ENCODE results near the gene JCAD.

Gene JCAD

GRCh38 chr10:30047924-30048531 is 11.4 kb downstream of the JCAD start:
- DNase-seq (ENCODE audit: low read depth in 3 of 3), result no peak

DNA sequence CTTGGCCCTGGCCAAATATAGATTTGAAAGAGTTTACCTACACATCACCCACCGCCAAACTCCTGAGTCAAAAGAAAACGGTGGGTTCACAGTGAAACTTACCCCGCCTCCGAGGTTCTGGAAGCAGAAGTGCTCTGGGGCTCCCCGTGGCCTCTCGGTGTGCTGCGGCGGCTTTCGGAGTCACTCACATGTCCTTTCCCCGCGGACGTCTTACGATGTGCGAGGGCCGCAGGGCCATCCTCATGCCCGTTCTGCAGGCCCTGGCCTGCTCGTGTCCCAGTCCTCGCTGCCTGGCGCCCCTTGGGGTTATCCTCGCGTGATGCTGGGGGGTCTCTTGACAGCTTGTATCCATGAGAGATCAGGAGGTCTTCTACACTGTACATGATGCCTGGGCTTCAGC is 12.0 kb downstream of the JCAD start:
- DNase-seq (ENCODE audit: low read depth in 3 of 3), result no peak

DNA sequence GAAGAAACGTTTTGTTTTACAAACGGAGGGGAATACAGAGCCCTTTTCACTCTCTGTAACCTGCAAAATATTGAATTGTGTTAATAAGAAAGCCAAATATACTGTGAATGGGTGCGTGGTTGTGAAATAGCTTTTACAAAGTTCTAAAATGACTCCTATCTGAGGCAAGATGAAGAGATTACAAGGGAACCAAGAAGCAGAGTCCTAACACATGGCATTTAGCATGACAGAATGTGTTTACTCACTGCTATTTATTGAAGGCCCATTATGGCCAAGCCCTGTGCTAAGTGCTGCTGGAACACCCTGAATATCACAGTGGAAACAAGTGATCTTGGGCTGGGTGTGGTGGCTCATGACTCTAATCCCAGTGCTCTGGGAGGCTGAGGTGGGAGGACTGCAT is 12.9 kb downstream of the JCAD start:
- DNase-seq (ENCODE audit: low read depth in 3 of 3), result no peak

DNA sequence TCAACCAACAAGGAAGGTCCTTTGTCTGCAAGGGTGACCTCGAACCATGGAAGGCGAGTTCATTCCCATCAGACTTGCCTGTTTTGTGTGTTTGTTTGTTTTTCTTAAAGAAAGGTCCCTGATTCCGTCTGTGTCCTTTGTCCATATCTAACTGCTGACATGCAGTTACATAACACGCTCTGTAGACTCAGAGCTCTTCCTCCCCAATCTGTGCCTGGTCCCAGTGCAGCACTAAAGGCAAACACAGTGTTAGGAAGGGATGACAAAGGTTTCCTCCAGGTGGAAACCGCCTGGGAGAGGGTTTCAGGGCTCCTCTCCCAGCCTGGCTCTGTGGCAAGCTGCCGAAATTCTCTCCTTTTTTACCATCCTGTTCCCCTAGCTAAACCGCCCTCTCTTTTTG is 13.4 kb downstream of the JCAD start:
- no peak for DNase-seq (ENCODE audit: low read depth in 3 of 3)

- no peak for DNase-seq (ENCODE audit: low read depth in 3 of 3)
Measured at GRCh38 chr10:30043476-30044270, 15.7 kb downstream of the JCAD start.

GRCh38 chr10:30042820-30043219 is 16.6 kb downstream of the JCAD start:
- no peak for DNase-seq (ENCODE audit: low read depth in 3 of 3)

- no peak for DNase-seq (ENCODE audit: low read depth in 3 of 3)
Measured at GRCh38 chr10:30041196-30042105, 17.9 kb downstream of the JCAD start.

DNA sequence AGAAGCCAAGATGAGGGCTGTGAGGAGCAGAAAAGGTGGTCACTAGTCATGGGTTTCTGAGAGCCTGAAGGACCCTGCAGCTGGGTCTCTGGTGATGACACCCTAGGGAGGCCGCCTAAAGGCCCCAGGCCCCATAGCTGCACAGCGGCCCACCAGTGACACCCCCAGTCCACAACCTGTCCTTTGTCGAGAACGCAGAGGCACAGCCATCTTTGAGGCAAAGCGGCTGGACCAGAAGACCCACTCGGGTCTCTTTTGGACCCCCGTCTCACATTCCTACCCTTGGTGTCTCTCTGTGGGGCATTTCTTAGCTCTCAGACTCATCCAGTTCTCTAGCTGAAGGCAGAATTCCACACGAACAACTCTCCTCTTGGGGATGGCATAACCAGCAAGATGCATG is 18.8 kb downstream of the JCAD start:
- no peak for DNase-seq (ENCODE audit: low read depth in 3 of 3)

DNA sequence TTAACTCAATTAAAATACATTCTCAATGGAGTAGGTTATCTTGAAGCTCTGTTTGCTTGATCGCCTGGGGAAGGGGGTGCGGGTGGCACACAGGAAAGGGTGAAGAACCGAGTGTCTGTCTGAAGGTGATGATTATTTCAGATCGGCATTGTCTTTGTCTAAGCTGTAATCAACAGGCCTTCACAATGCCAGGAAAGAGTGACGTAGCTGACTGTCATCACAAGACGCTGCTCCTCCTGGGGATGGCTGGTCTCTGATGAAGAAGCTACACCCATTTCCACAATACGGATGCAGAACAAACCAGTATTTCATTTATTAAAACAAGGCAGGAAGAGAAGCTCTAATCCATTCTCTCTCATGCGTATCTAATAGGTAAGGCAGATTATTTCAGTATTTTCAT is 19.4 kb downstream of the JCAD start:
- no peak for DNase-seq (ENCODE audit: low read depth in 3 of 3)

- no peak for DNase-seq (ENCODE audit: low read depth in 3 of 3)
Measured at GRCh38 chr10:30039567-30039966, 19.8 kb downstream of the JCAD start.

DNA sequence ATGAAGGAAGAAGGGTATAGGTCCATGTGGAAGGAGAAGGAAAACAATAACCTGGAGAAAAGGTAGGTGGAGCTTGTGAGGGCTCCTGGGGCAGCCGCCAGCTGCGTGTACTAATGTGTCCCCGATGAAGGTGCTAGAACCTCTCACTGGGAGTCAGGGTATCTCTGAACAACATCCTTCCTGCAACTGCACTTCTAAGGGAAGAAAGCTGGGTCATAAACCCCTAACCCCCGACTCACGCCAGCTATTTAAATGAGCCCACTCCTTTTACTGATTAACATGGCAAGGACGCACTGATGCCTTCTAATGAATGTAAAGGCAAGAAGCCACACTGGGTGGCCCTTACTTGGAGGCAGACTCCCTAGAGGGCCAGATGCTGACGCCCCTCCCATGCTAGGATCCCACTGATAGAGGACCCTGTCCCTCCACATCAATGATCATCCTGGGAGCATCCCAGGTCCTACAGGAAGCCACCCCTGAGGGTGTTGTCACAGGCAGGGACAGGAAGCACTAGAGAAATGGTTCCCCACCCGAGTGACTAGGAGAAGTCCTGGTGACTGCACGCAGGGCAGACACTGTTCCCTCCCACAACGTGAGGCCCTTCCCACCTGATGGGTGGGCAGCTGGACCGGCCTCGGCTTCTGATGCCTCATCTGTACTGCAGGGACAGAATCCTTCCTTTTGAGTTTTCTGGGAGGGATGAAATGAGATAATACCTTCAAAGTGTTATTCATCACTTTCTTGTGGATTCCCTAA is 20.4 kb downstream of the JCAD start:
- no peak for DNase-seq (ENCODE audit: low read depth in 3 of 3)

GRCh38 chr10:30037620-30038336 is 21.6 kb downstream of the JCAD start:
- DNase-seq (ENCODE audit: low read depth in 3 of 3), result no peak

DNA sequence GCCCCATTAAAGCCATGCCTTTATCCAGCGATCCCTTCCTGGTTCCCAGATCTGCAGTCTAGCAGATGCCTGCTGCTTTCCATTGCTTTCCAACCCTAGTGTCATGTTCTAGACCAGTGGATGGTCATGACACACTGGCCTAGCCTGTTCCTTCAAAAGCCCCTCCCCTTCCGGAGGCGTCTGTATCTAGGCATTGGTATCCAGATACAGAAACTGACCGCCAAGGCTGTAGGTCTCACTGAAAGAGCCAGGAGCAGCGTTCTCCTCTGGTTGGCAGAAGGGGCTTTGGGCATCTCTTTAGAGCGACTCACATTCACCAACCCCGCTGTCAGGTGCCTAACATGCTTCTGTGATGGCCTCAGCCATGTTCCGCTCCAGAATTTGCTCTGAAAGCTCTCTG is 22.6 kb downstream of the JCAD start:
- DNase-seq (ENCODE audit: low read depth in 3 of 3), result no peak

DNA sequence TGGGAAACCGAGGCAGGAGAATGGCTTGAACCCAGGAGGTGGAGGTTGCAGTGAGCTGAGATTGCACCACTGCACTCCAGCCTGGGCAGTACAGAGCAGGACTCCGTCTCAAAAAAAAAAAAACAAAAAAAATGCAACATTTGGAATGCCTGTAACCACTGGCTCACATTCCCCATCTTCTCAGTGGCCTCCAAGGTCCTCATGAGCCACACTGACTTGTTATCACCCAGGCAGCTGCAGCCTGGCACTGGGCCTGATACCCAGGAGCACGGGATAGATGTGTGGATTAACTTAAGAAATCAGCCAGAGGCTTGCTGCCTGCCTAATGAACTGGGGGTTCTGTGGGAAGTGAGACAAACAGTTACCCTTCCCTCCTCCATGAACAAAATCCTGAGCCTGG is 23.0 kb downstream of the JCAD start:
- no peak for DNase-seq (ENCODE audit: low read depth in 3 of 3)

- DNase-seq (ENCODE audit: low read depth in 3 of 3), result no peak
Measured at GRCh38 chr10:30034433-30035137, 24.8 kb downstream of the JCAD start.

- DNase-seq (ENCODE audit: low read depth in 3 of 3), result no peak
Measured at GRCh38 chr10:30032125-30032524, 27.3 kb downstream of the JCAD start.

DNA sequence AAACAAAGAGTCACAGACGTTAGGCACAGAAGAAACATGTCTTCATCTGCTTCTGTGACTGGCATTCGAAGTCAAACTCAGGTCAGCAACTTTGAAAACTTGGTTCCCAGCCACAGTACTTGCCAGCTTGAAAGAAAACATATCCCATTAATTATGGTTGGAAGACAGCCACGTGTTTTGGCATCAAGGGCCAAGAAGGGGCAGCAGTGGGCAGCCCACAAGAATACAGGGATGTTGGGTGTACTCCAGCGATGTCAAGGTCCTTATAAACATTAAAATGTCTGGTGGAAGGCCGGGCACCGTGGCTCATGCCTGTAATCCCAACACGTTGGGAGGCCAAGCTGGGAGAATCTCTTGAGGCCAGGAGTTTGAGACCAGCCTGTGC is 29.5 kb downstream of the JCAD start:
- no peak for DNase-seq (ENCODE audit: low read depth in 3 of 3)

GRCh38 chr10:30029164-30029871 is 30.1 kb downstream of the JCAD start:
- DNase-seq (ENCODE audit: low read depth in 3 of 3), result no peak

GRCh38 chr10:30028738-30029030 is 30.7 kb downstream of the JCAD start:
- DNase-seq (ENCODE audit: low read depth in 3 of 3), result no peak

All from stimulated activated CD4-positive, alpha-beta T cell treated with anti-CD3 and anti-CD28 coated beads, TNF-alpha, amount 100 ng/mL, for 48 hours (primary cell).